DMS79 treated with DMSO at 0.1 percent for 48 hours (cell line): ENCODE data around the gene AP1S2.
"Not testable (repeated sequence)": the region's sequence is repeated elsewhere in the genome, so short reads cannot be mapped to it uniquely, and the experiment has no call there.

Experiments
- DNase-seq: peaks from one replicate; lab custom pipeline; 2025; lab: John Stamatoyannopoulos, UW

Gene AP1S2

DNA sequence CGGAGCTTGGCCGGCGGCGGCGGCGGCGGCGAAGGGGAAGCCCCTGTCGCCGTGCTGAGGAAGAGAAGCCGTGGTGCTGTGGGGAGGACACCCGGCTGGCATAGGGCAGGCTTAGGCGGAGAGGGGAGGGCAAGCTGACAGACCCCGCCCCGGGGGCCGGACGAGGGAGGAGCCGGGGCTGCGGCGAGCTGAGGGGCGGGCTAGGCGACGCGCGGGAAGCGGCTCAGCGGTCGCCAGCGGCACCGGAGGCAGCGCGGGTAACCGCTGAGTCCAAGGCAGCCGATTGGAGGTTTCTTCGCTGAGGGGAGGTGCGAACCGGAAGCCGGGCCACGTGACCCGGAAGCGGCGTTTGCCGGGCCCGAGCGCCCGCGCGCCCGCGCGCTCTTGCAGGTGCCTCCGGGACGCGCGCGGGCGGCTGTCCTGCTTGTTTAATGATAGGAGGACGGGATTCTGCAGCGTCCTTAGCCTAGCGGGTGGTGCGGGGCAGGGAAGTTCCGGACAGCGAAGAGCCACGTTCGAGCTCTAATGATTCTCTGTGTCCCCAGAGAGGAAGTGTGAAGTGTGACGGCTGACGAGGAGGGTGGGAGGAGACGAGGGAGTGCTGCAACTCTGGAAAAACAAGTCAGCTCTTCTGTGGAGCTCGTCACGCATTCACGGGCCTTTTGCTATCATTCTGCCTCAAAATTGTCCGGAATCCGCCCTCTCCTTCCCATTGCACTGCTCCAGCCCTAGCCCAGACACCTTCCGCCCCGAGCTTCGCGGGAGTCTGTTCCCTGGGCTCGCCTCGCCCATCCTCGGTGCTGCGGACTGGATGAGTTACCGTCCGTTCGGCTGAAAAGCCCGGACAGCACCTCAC is at the start of gene AP1S2:
TSS of gene AP1S2 (minus strand) at position 102 of the 856 bp plus-strand sequence. CDS start 2,289 bp downstream, outside the sequence.
- peak; percentile 68 for DNase-seq

DNA sequence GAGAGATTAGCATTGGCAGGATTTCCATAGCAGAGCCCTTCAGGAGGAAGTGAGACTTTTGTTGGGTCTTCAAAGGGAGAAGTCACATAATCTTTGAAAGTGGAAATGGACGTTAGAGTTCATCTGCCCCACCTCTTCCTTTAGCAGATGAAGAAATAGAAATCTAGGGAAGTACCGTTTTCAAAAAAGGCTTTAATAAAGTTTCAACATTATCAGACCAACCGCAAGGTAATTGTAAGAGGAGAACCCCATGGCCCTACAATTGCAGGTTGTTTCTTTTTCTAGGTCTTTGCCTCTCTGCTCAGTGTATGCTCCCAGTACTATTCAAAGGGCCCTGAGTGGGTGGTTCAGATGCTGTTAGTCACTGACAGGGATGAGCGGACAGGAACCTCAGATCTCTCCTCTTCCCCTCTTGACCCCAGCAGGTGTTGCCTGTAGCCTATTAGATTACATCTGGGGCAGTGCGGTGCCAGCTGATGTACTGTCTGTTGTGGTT is 48.6 kb upstream of the AP1S2 start:
- DNase-seq: no peak

DNA sequence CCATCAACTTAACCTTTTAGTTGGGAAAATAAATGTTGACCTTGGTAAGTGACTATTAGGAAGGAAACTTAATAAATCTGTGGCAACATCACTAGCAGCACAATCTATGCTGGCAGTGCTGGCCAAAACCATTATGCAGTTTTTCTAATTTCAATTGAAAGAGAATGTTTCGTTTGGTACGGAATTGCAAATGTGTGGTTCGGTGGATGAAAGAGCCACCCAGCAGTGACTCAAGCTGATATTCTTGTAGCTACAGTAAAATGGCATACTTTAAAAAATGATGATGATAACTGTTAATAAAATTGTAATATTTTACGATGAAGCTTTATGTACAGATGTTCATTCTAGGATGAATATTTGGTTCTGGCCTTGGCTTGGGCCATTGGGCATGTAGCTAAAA is 40.7 kb upstream of the AP1S2 start:
- DNase-seq: no peak

DNA sequence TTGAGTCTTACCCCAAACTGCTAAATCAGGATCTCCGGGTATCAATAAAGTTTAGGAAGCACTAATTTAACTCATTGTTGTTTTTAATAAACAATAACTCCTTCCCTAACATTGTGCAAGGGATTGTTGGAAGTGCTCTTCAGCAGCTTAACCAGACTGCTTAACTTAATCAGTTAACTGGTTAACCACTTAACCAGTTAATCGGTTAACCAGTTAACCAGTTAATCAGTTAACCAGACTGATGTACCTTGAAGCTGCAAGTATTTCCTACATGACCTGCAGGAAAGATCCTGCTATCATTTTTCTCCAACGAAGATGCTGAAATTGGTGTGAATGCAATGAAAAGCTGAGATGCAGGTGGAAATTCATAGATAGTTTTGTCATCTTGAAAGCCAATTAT is 40.1 kb upstream of the AP1S2 start:
- DNase-seq: no peak

DNA sequence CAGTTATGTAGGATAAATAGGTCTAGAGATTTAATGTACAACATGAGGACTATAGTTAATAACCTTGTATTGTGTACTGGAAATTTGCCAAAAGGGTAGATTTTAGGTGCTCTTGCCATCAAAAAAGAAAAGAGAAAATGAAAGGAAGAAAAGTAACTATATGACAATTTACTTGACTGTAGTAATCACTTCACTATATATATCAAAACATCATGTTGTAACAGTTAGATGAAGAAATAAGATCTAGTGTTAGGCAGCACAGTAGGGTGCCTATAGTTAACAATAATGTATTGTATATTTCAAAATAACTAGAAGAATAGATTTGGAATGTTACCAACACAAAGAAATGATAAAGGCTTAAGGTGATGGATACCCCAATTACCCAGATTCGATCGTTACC is 35.9 kb upstream of the AP1S2 start:
- DNase-seq: no peak

DNA sequence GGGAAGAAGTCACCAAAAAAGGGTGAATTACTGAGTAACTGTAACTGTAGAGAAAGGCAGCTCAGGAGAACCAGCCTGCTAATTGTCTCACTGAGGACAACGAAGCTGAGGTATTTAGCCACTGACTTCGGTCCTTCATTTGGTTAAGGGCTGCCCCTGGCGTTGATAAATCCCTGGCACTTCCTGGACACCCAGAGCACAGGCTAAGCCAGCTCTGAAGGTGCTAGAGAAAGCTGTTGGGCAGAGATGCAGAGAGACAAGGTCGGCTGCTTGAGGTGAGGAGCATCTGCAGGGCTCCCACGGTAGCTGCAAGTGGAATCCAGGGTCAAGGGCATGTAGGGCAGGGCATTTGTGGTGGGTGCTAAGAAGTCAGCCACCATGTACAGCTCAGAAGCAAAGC is 33.4 kb upstream of the AP1S2 start:
- DNase-seq: no peak

DNA sequence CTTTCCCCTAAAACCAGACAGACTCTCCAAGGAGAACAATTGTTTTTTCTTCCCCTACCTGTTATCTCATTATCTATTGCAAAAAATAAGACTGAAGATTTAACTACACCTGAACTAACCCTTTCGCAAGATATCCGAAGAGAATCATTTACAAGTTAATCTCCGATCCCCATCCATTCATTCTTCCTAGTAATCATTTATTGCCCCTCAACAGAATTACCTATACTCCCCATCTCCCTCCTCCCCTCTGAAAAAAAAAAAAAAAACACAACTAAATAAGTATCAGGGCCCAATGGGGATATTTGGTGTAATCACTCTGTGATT is 28.9 kb upstream of the AP1S2 start:
- no peak for DNase-seq

DNA sequence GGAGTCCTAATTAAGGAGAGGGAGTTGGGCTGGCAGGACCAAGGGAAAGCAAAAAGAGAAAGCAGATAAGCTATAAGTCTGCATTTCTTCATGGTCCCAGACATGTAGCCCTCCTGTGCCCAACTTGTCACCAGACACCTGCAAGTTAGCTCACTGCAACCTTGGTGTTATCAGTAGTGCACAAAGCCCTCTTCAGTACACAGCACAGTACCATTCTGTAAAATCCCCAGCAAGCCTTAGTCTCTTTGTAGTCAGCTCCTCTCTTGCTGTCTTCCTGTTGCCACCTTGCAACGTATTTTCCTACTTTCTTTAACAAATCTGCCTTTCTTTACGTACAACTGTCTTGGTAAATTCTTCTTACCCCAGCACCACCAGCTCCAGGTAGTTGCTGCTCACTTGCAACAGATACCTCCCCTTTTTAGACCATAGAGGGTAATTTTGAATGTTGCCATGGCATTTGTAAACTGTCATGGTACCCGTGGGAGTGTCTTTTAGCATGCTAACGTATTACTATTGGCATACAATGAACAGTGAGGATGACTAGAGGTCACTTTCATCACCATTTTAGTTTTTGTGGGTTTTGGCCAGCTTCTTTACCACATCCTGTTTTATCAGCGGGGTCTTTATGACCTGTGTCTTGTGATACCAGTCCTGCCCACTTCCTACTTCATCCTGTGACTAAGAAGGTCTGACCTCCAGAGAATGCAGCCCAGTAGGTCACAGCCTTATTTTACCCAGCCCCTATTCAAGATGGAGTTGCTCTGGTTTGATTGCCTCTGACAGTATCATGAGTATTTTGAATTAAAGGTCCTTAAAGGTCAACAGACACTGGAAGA is 28.3 kb upstream of the AP1S2 start:
- DNase-seq: no peak

DNA sequence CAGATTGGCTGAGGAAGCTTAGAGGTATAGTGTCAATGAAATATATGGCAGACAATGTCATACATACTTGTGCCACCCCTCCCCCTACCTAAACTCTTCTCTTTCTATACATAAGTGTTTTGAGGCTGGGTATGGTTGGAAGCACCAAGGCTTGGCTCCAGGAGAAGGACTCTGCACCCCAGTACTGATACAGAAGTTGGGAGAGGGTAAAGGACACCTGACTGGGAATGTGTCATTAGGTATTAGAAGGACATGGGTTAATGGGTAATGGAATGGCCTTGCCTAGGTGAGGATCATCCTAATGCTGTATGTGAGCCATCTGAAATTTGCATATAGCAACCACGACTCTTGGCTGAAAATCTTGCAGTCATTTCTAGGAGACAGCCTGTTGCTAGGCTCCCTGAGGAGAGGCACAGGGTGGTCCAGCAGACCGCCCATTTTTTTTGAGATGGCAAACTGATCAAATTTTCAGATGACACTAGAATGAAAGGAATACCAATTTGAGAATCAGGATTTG is 26.8 kb upstream of the AP1S2 start:
- DNase-seq: no peak

DNA sequence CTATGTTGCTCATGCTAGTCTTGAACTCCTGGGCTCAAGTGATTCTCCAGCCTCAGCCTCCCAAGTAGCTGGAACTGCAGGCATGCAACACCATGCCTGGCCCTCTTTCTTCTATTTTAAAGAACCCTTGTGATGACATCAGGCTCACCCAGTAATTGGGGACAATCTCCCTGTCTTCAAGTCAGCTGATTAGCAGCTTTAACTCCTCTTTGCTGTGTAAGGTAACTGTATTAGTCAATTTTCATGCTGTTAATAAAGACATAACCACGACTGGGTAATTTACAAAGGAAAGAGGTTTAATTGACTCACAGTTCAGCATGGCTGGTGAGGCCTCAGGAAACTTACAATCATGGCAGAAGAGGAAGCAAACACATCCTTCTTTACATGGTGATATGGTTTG is 23.3 kb upstream of the AP1S2 start:
- DNase-seq: not testable (repeated sequence)

DNA sequence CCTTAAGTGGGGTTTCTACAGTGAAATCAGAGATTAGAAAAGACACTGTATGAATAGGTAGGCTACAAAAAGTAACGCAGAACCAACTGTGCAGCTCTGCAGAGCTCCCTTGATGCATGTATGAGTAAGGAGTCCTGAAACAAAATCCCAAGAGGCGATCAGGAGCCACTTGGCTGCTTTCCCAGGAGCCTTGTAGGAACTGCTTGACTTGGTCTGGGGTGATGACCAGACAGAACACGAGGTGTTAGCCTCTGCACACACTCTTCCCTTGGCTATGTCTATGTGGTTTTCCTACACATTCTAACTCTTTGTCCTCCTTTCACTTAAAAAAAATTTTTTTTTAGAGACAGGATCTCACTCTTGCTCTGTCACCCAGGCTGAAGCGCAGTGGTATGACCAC is 22.8 kb upstream of the AP1S2 start:
- no peak for DNase-seq

DNA sequence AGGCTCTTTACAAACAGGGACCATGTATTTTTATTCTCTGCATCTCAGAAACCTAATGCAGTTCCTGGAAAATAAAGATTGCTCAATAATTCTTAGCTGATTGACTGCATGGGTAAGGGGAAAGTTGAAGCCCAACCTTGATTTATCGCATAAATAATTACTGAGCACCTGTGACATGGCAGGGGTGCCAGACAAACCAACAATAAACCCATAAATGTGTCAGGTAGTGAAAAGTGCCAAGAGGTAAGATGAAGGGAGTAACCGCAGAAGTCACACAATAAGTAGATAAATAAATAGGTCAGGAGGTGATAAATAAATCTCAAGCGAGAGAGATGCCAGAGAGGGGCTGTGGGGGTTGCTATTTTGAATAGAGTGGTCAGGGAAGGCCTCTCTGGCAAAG is 20.1 kb upstream of the AP1S2 start:
- no peak for DNase-seq

DNA sequence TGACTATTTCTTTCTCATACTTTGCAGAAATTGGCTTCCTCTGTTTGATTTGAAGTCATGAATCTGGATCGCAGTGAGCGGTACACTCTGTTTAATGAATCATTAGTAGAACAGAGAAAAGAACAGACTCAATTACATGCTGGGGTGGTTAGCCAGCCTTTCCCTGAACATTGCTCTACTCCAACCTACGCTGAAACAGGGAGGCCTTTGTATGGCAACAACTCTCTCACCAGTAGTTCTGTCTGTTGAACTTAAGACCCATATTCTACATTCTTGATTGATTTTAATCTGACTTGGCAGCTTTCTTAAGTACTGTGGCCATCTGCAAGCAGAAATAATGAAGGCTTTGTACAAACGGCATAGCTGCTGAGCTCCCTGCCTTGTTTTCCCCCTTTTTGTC is 19.0 kb upstream of the AP1S2 start:
- DNase-seq: no peak

DNA sequence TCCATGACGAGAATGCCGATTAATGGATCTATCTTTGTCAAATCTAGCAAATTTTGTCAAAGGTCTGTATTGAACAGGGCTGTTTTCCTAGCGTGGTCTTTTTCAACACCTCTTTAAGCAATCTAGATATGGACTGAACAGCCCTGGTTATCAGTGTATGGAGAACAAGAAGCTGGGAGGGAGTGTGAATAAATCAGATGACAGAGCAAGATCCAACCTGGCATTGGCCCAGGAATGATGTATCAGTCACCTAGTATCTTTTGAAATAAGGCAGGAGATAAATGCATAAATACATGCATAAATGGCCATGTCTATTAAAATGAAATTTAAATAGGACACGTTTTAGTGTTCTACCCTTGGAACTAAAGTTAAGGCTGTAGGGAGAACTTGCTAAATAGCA is 15.7 kb upstream of the AP1S2 start:
- DNase-seq: no peak

DNA sequence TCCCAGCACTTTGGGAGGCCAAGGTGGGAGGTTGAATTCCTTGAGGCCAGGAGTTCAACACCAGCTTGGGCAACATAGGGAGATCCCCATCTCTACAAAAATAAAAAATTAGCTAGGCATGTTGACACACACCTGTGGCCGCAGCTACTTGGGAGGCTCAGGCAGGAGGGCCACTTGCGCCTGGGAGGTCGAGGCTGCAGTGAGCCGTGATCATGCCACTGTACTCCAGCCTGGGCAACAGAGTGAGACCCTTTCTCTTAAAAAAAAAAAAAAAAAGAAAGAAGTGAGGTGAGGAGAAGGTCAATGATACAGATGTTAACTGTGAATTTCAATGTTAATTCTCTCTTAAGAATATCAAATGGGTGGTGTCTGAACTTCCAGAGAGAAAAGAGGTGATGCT is 15.1 kb upstream of the AP1S2 start:
- no peak for DNase-seq

DNA sequence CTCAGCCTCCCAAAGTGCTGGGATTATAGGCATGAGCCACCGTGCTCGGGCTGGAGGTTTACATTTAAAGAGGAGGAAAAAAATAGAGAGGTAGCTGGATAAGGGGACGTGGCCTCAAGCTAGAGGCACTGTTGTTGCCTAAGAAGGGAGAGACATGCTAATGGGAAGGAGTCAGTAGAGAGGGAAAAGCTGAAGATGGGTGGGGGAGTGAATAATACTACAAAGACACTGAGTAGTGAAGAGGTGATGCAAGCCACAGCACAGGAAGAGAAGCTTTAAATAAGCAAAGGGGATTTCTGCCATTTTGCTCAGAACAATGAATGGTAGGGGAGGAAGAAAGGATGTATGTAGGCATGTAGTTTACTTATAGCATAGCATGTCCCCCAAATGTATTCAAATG is 11.5 kb upstream of the AP1S2 start:
- no peak for DNase-seq

DNA sequence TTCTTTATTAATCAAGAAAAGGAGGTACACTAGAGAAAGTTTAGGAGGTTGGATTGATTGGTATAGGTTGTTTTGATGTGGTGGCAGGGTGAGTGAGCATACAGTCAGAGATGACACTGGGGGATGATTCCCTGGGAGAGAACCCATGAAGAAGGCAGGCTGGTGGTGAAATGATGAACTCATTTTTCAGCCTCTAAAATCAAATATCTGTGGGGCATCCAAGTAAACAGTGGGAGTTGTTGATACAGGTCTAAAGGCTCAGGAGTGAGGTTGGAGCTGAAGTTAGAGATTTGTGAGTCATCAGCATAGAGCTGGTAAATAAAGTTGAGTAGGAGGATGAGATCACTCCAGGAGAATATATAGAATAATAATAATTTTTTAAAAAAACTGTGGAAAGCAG is 10.0 kb upstream of the AP1S2 start:
- DNase-seq: no peak

DNA sequence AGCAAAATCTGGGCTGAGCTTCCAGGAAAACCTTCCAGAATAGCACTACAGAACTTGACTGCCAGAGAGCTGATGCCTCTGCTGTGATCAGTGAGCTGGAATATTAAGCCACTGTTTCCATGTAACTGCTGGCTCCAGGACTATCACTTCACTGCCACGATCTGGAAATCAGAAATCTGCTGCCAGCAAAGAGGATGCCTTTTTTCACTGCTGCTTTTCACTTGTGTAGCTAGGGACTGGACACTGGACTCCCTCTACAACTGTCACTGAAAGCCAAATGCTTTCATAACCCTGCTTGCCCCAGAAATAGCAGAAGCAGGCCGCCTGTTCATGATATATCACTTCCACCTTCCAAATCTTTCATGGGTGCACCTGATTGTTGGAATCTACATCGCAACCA is 9.4 kb upstream of the AP1S2 start:
- DNase-seq: no peak

DNA sequence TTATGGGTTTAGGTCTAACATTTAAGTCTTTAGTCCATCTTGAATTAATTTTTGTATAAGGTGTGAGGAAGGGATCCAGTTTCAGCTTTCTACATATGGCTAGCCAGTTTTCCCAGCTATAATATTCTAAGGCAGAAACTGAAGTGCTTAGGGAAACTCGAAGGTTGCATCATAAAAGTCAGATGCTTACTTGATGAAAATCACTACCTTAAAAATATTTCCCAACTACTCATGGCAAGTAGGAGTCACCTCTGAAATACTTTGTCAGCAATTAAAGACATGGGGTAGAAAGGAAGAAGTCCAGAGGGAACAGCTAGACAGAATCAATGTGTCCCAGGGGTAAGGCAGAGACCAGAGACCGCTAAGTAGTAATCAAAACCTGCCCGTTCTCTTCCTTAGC is 6.3 kb upstream of the AP1S2 start:
- DNase-seq: no peak

DNA sequence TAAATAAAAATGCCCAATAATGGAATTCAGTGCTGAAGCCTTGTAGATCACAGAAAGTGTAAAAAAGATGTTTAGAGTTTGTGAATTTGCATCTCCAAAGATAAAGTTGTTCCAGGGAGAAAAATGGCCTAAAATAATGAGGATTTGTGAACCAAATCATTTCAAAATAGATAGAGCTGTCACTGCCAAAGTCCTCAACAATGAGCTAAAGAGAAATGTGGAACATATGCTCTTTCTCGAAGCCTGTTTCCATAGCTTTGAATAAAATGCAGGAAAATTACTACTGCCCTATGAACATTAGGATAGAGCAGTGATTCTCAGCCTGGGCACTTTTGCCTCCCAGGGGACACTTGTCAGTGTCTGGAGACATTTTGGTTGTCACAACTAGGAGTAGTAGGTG is 3.4 kb upstream of the AP1S2 start:
- no peak for DNase-seq

DNA sequence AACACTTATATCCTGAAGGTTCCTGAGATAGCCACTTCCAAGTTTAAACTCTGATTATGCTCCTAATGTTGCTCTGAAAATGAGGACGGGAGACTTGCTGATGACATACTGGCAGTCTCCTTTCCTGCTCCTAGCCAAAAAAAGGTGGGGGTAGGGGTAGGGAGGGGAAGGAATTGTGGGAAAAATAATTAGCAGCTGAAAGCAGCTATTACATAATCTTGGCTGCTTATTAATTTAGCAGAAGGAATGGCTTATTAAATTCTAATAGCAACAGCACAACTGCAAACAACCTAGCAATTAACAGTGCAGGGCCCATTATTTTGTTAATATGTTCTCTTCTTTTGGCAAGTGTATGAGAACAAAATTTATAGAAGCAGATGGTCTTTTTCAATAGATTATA is 2.0 kb upstream of the AP1S2 start:
- no peak for DNase-seq

DNA sequence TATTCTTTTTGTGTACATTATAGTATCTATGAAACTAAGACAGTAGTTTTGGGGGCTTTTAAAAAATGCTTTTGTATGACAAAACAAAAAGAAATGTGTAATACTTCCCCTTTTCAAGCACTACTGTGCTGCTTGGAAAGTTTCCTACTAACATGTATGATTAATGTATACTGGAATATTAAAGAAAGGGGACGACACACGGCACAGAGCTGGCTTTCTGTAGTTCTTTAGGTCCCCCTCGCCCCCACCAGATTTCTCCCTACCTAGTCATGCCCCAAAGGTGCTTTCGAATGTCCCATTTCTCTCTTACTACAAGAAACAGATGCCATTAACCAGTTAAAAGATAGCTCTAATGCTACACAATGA is 1.6 kb upstream of the AP1S2 start:
- no peak for DNase-seq

DNA sequence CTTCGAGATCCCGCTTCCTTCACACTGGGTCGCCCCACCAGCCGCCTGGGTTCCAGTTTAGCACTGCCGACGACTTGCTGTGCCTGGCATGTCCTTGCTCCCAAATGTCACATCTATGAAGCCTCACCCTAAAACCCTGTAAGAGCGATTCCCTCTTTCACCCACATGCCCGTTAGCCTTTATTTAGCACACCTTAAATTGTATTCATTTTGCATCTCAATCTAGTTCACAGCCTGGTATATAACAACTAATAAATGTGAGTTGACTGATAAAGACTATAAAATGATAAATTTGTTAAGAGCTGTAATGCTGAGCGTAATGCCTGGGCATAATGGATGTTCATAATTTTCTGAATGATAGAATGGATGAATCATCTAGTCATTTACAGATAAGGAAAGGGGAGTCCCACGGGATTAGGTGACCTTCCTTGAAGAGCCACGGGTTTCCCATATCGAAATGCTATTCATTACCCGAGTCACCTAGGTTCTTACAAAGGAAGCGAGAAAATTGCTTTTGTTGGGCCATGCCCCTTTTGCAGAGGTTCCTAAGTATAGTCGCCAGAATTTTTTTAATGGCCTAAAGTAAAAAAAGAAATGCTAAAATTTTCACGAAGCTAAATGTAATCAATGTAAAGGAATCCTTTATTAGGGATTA is 1.1 kb upstream of the AP1S2 start:
- no peak for DNase-seq
